ENCODE measurements around the gene ACACA. TPM values are rescaled to one million over a fixed set of nuclear protein-coding genes. Genes with fewer than 3 reads are reported as not detected.
A peak's percentile ranks its signal among the peaks of the same experiment; 100 is the strongest.

ACACA gene
- polyA plus RNA-seq, 1 experiment, result 57.9 TPM

GRCh38 chr17:37180376-37180775 lies 226.3 kb downstream of the ACACA start:
- Histone ChIP-seq H3K27me3 (ENCODE audit: control insufficient read depth, insufficient read depth, low read length) (no peaks in the 10 kb centered on the region), H3K9me3 (ENCODE audit: control insufficient read depth, insufficient read depth, low read length) (no peaks in the 10 kb centered on the region), H3K27ac (ENCODE audit: low read depth, low read length) (no peak overlapping the region), H3K4me3 (ENCODE audit: low read depth, low read length) (no peak overlapping the region)
- DNase-seq (ENCODE audit: low read depth, low spot score), result no peak
- ChIA-PET CTCF (interaction anchor here (1.2 to 1.9 kb wide), 3 partner anchors 32 to 577 kb away, joined by 5 to 6 read pairs (median 6); no protein-coding TSS in a partner anchor), POLR2A (interaction anchor here (0.6 kb wide), 1 partner anchor 218 kb away, joined by 6 read pairs; no protein-coding TSS in a partner anchor)
- TF ChIP-seq CTCF (IDR thresholded peaks at IDR 0.05; ENCODE audit: low read depth, low read length), result no peak

- ChIA-PET POLR2A (interaction anchor here (0.6 kb wide), 1 partner anchor 217 kb away, joined by 6 read pairs; no protein-coding TSS in a partner anchor), CTCF (interaction anchor here (0.9 to 1.9 kb wide), 4 partner anchors 32 to 577 kb away, joined by 3 to 6 read pairs (median 6); no protein-coding TSS in a partner anchor)
- no peaks in the 10 kb centered on the region for H3K9me3 ChIP-seq (ENCODE audit: control insufficient read depth, insufficient read depth, low read length)
- H3K27ac ChIP-seq (ENCODE audit: low read depth, low read length), result no peak overlapping the region
- H3K27me3 ChIP-seq (ENCODE audit: control insufficient read depth, insufficient read depth, low read length), result no peaks in the 10 kb centered on the region
- TF ChIP-seq CTCF (IDR thresholded peaks at IDR 0.05; ENCODE audit: low read depth, low read length), result no peak
- DNase-seq (ENCODE audit: low read depth, low spot score), result peak; percentile 32
- H3K4me3 ChIP-seq (ENCODE audit: low read depth, low read length), result no peak overlapping the region
Measured at GRCh38 chr17:37179893-37180292, 226.7 kb downstream of the ACACA start.

GRCh38 chr17:37177254-37177870 lies 229.3 kb downstream of the ACACA start:
- ChIA-PET CTCF (interaction anchor here (0.8 to 1.7 kb wide), 4 partner anchors 11 to 574 kb away, joined by 3 to 6 read pairs (median 4); no protein-coding TSS in a partner anchor), POLR2A (interaction anchor here (0.6 kb wide), 1 partner anchor 219 kb away, joined by 4 read pairs; no protein-coding TSS in a partner anchor)
- Histone ChIP-seq H3K9me3 (ENCODE audit: control insufficient read depth, insufficient read depth, low read length) (no peaks in the 10 kb centered on the region), H3K4me3 (ENCODE audit: low read depth, low read length) (no peak overlapping the region), H3K27me3 (ENCODE audit: control insufficient read depth, insufficient read depth, low read length) (no peaks in the 10 kb centered on the region), H3K27ac (ENCODE audit: low read depth, low read length) (no peak overlapping the region)
- no peak for DNase-seq (ENCODE audit: low read depth, low spot score)
- no peak for TF ChIP-seq CTCF (IDR thresholded peaks at IDR 0.05; ENCODE audit: low read depth, low read length)

- Histone ChIP-seq H3K27ac (ENCODE audit: low read depth, low read length) (no peak overlapping the region), H3K27me3 (ENCODE audit: control insufficient read depth, insufficient read depth, low read length) (no peaks in the 10 kb centered on the region), H3K9me3 (ENCODE audit: control insufficient read depth, insufficient read depth, low read length) (no peaks in the 10 kb centered on the region), H3K4me3 (ENCODE audit: low read depth, low read length) (no peak overlapping the region)
- no peak for TF ChIP-seq CTCF (IDR thresholded peaks at IDR 0.05; ENCODE audit: low read depth, low read length)
- no peak for DNase-seq (ENCODE audit: low read depth, low spot score)
- CTCF ChIA-PET, result interaction anchor here (1.2 to 1.7 kb wide), 4 partner anchors 11 to 574 kb away, joined by 4 to 6 read pairs (median 4); no protein-coding TSS in a partner anchor
- POLR2A ChIA-PET, result no interaction called here
Measured at GRCh38 chr17:37176723-37177122, 229.9 kb downstream of the ACACA start.

- DNase-seq (ENCODE audit: low read depth, low spot score), result peak; percentile 10
- Histone ChIP-seq H3K27me3 (ENCODE audit: control insufficient read depth, insufficient read depth, low read length) (no peaks in the 10 kb centered on the region), H3K9me3 (ENCODE audit: control insufficient read depth, insufficient read depth, low read length) (no peaks in the 10 kb centered on the region), H3K27ac (ENCODE audit: low read depth, low read length) (no peak overlapping the region), H3K4me3 (ENCODE audit: low read depth, low read length) (no peak overlapping the region)
- TF ChIP-seq CTCF (IDR thresholded peaks at IDR 0.05; ENCODE audit: low read depth, low read length), result peak; percentile 55
- CTCF ChIA-PET, result interaction anchor here (0.6 to 2.4 kb wide), 8 partner anchors 9 to 697 kb away, joined by 3 to 14 read pairs (median 4); no protein-coding TSS in a partner anchor
- POLR2A ChIA-PET, result no interaction called here
Measured at GRCh38 chr17:37174205-37174604, 232.4 kb downstream of the ACACA start.

Data from AG04450 (cell line).